HK-2 (cell line): ENCODE results near the gene HLF.

Experiments used
- DNase-seq: peaks from one replicate; pipeline ENCODE4 v3.0.0-alpha.2; 2018; ENCODE audit not compliant: unreplicated experiment

Gene HLF

DNA sequence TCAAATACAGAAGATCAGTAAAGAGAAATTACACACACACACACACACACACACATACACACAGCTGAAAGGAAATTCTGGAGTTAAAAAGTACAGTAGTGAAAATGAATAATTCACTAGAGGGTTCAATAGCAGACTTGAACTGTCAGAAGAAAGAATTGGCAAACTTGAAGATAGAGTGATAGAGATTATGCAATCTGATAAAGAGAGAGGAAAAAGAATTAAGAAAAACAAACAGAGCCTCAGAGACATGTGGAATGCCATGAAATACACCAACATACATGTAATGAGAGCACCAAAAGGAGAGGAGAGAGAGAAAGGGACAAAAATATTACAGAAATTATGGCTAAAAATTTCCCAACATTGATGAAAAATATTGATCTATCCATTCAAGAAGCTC, 96.2 kb downstream of the HLF start:
- DNase-seq, result no peak

DNA sequence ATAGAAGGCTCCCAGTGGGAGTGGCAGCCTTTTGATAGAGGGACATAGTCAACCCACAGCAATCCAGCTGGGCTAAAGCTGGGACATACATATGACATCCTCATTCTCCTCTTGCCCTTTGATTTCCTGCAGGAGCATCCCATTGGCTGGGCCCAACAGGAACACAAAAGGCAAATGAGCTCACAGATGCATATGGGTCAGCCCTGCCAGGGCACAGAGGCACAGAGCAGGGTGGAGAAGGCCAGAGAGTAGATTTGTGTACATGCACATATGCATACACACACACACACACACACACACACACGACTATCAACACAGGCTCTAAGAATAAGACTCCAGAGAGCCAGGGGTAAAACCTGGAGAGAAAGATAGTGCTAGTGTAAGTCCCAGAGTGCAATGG, 98.3 kb downstream of the HLF start:
- DNase-seq, result no peak

DNA sequence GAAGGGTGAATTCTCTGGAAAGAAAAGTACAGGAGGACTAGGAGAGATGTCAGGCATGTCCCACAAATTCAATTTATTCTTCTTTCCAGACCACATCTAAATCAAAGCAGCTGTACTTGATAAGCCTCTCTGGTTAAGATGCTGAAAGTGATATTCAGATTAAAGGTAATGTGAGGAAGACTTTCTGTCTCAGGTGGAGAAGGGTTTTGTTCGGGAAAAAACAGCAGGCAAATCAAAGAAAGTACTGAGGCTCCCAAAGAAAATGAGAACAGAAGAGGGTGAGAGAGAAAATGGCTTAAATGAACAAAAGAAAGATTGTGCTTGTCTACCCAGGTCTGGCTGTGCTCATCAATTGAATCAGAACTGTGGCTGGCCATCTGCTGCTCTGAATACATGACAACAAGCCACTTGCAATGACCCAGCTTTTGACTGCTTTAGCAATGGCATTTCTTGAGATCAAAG, 101.3 kb downstream of the HLF start:
- no peak for DNase-seq

- DNase-seq, result no peak
Observed at GRCh38 chr17:55368706-55369105, 103.9 kb downstream of the HLF start.
